ENCODE measurements around the gene CRYBA2.

The CRYBA2 gene

GRCh38 chr2:219023045-219023605 lies 29.9 kb upstream of the CRYBA2 start:
- DNase-seq (ENCODE audit: low read depth in 2 of 3, low spot score in 1 of 3) = no peak

DNA sequence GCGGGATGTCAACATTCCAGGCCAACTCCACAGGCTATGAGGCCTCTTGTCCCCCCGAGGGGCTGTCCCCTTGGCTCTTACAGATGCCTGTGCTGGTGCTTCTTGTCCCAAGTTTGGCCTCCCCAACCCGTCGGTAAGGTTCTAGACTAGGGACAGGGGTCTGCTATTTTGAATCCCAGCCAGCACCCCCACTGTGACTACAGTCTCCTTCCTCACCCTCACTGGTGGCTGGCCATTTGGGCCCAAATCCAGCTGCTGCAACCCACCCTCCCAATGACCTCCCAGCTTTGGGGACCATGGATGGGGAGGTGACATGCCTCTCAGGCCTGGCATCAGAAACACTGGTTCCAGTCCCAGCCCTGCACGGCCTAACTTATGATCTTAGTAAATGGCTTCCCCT lies 29.4 kb upstream of the CRYBA2 start:
- DNase-seq (ENCODE audit: low read depth in 2 of 3, low spot score in 1 of 3) = no peak

GRCh38 chr2:219022041-219022440 lies 28.8 kb upstream of the CRYBA2 start:
- no peak for DNase-seq (ENCODE audit: low read depth in 2 of 3, low spot score in 1 of 3)

DNA sequence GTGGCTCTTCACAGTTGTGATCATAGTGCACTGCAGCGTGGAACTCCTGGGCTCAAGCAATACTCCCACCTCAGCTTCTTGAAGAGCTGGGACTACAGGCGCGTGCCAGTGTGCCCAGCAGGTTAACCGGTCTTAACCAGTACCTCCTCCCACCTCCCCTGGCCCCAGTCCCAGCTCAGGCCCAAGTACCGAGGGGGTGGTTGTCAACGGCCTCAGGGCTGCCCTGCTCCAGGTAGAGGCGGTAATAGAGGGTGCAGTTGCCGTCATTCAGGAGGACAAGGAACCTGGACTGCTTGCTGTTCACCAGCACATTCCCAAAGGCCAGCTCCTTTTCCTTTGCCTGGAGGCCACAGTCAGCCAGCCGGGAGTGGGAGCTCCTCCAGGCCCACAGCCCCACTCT lies 28.4 kb upstream of the CRYBA2 start:
- DNase-seq (ENCODE audit: low read depth in 2 of 3, low spot score in 1 of 3) = no peak

- no peak for DNase-seq (ENCODE audit: low read depth in 2 of 3, low spot score in 1 of 3)
These were observed 27.6 kb upstream of the CRYBA2 start for GRCh38 chr2:219020604-219021365.

DNA sequence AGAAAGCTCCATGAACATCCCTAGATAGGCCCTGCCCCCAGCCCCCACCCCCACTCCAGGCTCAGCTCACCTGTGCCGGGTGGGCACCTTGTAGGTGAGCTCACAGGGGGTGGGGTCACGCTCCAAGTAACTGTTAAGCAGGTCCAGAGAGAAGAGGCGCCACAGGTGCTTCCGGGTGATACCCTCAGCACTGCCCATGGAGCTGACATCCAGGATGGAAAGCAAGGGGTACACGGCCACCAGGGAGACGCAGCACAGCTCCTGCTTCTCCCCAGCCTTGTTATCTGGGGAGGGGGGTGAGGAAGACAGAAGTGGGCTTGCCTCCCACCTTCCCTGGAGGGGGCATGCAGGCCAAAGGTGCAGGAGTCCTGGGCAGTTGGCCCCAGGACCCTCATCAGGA lies 26.2 kb upstream of the CRYBA2 start:
- no peak for DNase-seq (ENCODE audit: low read depth in 2 of 3, low spot score in 1 of 3)

- no peak for DNase-seq (ENCODE audit: low read depth in 2 of 3, low spot score in 1 of 3)
These were observed 25.5 kb upstream of the CRYBA2 start for GRCh38 chr2:219018726-219019125.

DNA sequence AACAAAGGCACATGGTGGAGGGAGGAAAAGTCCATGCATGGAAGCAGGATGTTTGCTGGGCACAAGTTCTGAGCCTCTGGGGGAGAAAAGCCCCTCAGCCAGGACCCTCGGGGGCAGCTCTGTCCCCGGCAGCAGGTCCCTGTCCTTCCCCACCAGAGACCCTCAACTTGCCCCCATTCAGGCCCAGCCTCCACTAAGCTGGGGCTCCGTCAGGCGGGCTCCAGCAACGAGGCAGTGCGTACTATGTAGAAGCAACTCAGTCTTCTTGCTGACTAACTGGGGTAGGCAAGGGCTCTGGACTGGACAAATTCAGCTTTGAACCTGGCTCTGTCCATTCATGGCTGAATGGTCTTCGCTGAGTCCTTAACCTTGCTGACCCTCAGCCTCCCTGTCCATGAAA lies 25.1 kb upstream of the CRYBA2 start:
- DNase-seq (ENCODE audit: low read depth in 2 of 3, low spot score in 1 of 3) = no peak

- no peak for DNase-seq (ENCODE audit: low read depth in 2 of 3, low spot score in 1 of 3)
These were observed 24.1 kb upstream of the CRYBA2 start for GRCh38 chr2:219017201-219017931.

GRCh38 chr2:219016721-219017120 lies 23.5 kb upstream of the CRYBA2 start:
- no peak for DNase-seq (ENCODE audit: low read depth in 2 of 3, low spot score in 1 of 3)

GRCh38 chr2:219010873-219011272 lies 17.7 kb upstream of the CRYBA2 start:
- DNase-seq (ENCODE audit: low read depth in 2 of 3, low spot score in 1 of 3) = no peak

- DNase-seq (ENCODE audit: low read depth in 2 of 3, low spot score in 1 of 3) = no peak
These were observed 17.0 kb upstream of the CRYBA2 start for GRCh38 chr2:219010162-219010756.

DNA sequence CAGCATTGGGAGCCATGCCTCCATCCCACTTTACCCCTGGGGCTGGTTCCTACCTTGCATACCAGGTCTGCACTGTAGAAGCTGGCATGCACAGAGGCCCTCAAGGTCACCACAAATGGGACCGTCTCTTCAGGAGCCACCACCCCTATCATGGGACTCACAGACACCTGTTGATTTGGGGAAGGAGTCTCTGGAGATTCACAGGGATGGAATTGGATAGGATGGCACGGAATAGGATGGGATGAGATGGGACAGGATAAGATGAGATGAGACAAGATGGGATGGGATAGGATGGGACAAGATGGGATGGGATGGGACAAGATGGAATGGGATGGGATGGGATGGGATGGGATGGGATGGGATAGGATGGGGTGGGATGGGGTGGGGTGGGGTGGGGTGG lies 16.1 kb upstream of the CRYBA2 start:
- no peak for DNase-seq (ENCODE audit: low read depth in 2 of 3, low spot score in 1 of 3)

DNA sequence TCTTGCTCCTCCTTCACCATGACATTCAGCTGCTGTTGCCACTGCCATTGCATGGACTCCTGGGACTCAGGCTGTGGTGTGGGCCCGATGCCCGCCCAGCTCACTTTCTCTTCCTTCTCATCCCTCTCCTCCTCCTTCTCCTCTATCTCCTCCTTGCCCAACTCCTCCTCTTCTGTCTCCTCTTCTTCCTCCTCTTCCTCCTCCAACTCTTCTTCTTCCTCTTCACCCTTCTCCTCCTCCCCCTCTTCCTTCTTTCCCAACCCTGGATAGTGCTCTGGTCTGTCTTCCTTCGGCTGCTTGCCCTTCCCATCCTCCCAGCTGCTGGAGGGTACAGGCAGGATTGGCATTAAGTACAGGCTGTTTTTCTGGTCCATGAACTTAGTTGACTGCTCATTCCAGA lies 10.8 kb upstream of the CRYBA2 start:
- DNase-seq (ENCODE audit: low read depth in 2 of 3, low spot score in 1 of 3) = no peak

DNA sequence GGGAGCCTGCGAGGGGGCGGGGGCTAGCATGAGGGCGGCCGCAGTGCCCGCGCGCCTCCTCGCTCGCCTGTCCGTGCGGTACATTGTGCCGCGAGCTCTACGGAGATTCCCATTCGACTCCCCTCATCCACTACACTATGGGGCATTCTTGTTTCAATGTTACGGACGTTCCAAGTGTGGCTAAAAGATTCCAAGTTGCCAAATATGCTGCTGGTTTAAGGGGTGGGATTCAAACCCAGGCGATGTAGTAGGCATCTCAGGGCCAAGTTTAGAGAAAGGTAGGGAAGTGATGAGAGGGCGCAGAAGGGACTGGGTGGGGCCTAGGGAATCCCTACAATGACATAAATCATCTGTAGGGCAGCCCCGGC lies 10.0 kb upstream of the CRYBA2 start:
- no peak for DNase-seq (ENCODE audit: low read depth in 2 of 3, low spot score in 1 of 3)

DNA sequence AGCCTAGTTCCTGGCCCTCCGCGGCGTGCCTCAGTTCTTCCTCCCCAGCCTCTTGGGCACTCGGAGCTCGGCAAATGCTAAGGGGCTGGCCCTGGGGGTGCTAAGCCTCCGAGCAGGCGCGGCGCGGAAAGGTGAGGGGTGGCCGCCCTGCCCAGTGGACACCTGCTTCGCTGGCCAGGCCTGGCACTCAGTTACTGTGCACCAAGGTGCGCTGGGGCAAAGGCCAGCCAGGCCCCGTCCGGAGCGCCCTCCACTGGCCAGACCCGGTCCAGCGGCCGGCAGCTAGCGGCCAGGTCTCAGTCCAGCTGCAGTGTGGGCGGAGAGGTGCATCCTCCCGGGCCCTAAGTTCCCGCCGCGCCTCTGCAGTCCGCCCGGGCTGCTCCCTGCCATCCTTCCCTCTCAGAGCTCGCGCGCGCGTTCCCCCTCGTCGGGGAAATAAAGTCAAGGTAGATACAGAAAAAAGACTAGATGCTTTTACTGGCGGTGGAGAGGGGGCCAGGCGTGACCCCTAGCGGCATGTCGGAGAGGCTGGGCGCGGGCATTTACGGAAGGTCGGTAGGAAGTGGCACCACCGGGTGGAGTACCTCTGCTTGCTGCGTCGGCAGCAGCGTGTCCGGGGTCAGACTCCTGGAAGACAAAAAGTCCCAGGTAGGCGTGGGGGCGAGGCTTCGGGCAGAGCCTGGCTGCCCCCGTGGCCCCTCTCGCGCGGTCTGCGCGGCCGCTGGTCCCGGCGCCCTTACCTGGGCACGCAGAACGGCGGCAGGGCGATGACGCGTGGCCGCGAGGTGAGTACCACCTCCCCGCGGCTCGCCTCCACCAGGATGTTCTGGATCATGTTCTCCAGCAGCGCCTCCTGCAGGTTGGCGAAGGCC lies 9.4 kb upstream of the CRYBA2 start:
- peak; percentile 37 to 52 (median 46) for DNase-seq (ENCODE audit: low read depth in 2 of 3, low spot score in 1 of 3)

GRCh38 chr2:219001577-219002394 lies 8.6 kb upstream of the CRYBA2 start:
- no peak for DNase-seq (ENCODE audit: low read depth in 2 of 3, low spot score in 1 of 3)

GRCh38 chr2:219001100-219001576 lies 7.9 kb upstream of the CRYBA2 start:
- DNase-seq (ENCODE audit: low read depth in 2 of 3, low spot score in 1 of 3) = no peak

DNA sequence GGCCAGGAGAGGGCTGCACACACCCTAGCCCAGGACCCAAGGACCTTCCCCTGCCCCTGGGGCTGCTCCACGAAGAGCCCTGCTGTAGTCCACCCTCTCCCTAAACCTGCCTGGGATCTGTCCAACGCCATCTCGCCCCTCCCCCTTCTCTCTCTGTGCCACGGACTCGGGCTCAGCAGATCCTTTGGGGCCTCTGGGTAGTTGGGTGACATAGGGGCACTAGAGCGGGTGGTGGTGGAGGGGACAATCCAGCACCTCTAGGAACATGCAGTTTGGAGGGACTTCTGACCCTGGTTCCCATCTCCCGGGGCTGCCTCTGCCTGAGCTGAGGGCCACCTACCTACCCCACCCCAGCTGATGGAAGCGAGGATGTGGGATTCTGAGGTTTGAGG lies 7.3 kb upstream of the CRYBA2 start:
- DNase-seq (ENCODE audit: low read depth in 2 of 3, low spot score in 1 of 3) = no peak

GRCh38 chr2:218999881-219000568 lies 6.8 kb upstream of the CRYBA2 start:
- DNase-seq (ENCODE audit: low read depth in 2 of 3, low spot score in 1 of 3) = no peak

Measured in stimulated activated CD4-positive, alpha-beta T cell treated with anti-CD3 and anti-CD28 coated beads, Interleukin-12 subunit alpha, Interleukin-12 subunit beta, amount 100 ng/mL, for 48 hours (primary cell).